Measurements from ENCODE around the gene SULT1A3. TPM values are rescaled to one million over a fixed set of nuclear protein-coding genes. Genes with fewer than 3 reads are reported as not detected.
"Not testable (repeated sequence)": the region's sequence is repeated elsewhere in the genome, so short reads cannot be mapped to it uniquely, and the experiment has no call there.

SULT1A3 gene
- total and polyA plus RNA-seq, 2 of the 8 experiments (the other 6 are each of a cell fraction or from before 2014, with no cell fraction given): 1.9 to 13.8 TPM

GRCh38 chr16:30211414-30211813 is 12.4 kb downstream of the SULT1A3 start:
- DNase-seq (ENCODE audit: low read depth in 1 of 2, low spot score in 2 of 2); H2BK120ac ChIP-seq (replicated peaks; ENCODE audit: low read depth, low read length); H3K23me2 ChIP-seq (ENCODE audit: low read depth, low read length); H3K27ac ChIP-seq (ENCODE audit: low read depth, low read length); H4K8ac ChIP-seq (ENCODE audit: extremely low read depth, insufficient read depth, low read length); H3K18ac ChIP-seq (ENCODE audit: extremely low read depth, low read length); H3K79me1 ChIP-seq (ENCODE audit: low read depth, low read length); H4K20me1 ChIP-seq (replicated peaks in 1 of 2; ENCODE audit: control insufficient read depth in 1 of 2, insufficient read depth in 2 of 2, low read length in 2 of 2); H3K9ac ChIP-seq (replicated peaks in 1 of 4; ENCODE audit: extremely low read depth in 1 of 4, low read depth in 3 of 4, low read length in 3 of 4); H2AK5ac ChIP-seq (ENCODE audit: low read depth, low read length); H2AFZ ChIP-seq (ENCODE audit: low read length); H2BK20ac ChIP-seq (ENCODE audit: low read length); H3K27me3 ChIP-seq (replicated peaks in 1 of 4; ENCODE audit: control insufficient read depth in 3 of 4, extremely low read depth in 1 of 4, insufficient read depth in 3 of 4, low read length in 3 of 4); H3K14ac ChIP-seq (ENCODE audit: insufficient read length); H2BK5ac ChIP-seq (ENCODE audit: low read depth, low read length); H3K56ac ChIP-seq (replicated peaks; ENCODE audit: insufficient read length, low read depth, low read length); H3K9me3 ChIP-seq (ENCODE audit: insufficient read depth in 2 of 2, low read depth in 1 of 2, low read length in 1 of 2); H2BK12ac ChIP-seq (ENCODE audit: low read depth, low read length); H3K23ac ChIP-seq (ENCODE audit: insufficient read length); H3K79me2 ChIP-seq (ENCODE audit: control insufficient read depth in 1 of 2, insufficient read depth in 2 of 2, low read length in 2 of 2); H3K4me1 ChIP-seq (replicated peaks in 1 of 4; ENCODE audit: control insufficient read depth in 3 of 4, insufficient read depth in 4 of 4, low read length in 3 of 4); H3K36me3 ChIP-seq (ENCODE audit: control insufficient read depth in 2 of 4, insufficient read depth in 4 of 4, low read length in 3 of 4); H2BK15ac ChIP-seq (ENCODE audit: low read length); H3K4ac ChIP-seq (replicated peaks; ENCODE audit: insufficient read length, low read depth, low read length); FAIRE-seq; POLR2A ChIA-PET (ENCODE audit: partially characterized antibody); H3K4me3 ChIP-seq (ENCODE audit: extremely low read depth in 1 of 4, insufficient read depth in 2 of 4, low read depth in 3 of 4, low read length in 4 of 4); CTCF ChIA-PET (ENCODE audit: partially characterized antibody); H4K5ac ChIP-seq (ENCODE audit: insufficient read length, low read depth, low read length); H3K4me2 ChIP-seq (ENCODE audit: insufficient read depth in 1 of 2, low read depth in 2 of 2, low read length in 2 of 2); H4K91ac ChIP-seq (replicated peaks; ENCODE audit: insufficient read length, low read length): not testable (repeated sequence)
- WGBS, 2 experiments (ENCODE audit: extremely low coverage in 1 of 2, insufficient coverage in 1 of 2, insufficient read length in 1 of 2, insufficient replicate concordance in 2 of 2, low coverage in 1 of 2, low lambda C conversion rate in 2 of 2, missing lambda C conversion rate in 1 of 2): no CpG with 5 or more reads among the region's 4 CpGs

DNA sequence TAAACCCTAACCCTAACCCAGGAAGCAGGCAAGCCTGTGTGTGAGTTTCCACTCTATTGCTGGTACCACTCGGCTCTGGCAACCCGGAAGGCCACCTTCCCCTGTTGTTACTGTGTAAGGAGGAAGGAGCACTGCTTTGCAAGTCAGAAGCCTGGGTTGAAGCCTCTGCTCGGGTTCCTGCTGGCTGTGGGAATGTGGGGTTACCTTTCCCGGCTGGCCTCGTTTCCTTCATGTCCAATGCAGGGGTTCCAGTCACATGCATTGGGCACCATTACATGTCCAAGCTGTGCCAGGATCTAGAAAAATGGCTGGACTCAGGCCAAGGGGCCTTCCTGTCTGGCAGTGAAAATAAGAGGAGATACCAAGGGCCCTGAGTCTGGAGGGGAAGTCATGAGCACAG is 18.0 kb downstream of the SULT1A3 start:
- H2BK15ac ChIP-seq (ENCODE audit: low read length); H3K56ac ChIP-seq (replicated peaks; ENCODE audit: insufficient read length, low read depth, low read length); H3K36me3 ChIP-seq (ENCODE audit: control insufficient read depth in 2 of 4, insufficient read depth in 4 of 4, low read length in 3 of 4); POLR2A ChIA-PET (ENCODE audit: partially characterized antibody); H3K14ac ChIP-seq (ENCODE audit: insufficient read length); H4K5ac ChIP-seq (ENCODE audit: insufficient read length, low read depth, low read length); H3K23me2 ChIP-seq (ENCODE audit: low read depth, low read length); H2AFZ ChIP-seq (ENCODE audit: low read length); CTCF ChIA-PET (ENCODE audit: partially characterized antibody); H4K20me1 ChIP-seq (replicated peaks in 1 of 2; ENCODE audit: control insufficient read depth in 1 of 2, insufficient read depth in 2 of 2, low read length in 2 of 2); H3K18ac ChIP-seq (ENCODE audit: extremely low read depth, low read length); H2BK12ac ChIP-seq (ENCODE audit: low read depth, low read length); H3K9ac ChIP-seq (replicated peaks in 1 of 4; ENCODE audit: extremely low read depth in 1 of 4, low read depth in 3 of 4, low read length in 3 of 4); H3K9me3 ChIP-seq (ENCODE audit: insufficient read depth in 2 of 2, low read depth in 1 of 2, low read length in 1 of 2); H4K91ac ChIP-seq (replicated peaks; ENCODE audit: insufficient read length, low read length); H2AK5ac ChIP-seq (ENCODE audit: low read depth, low read length); DNase-seq (ENCODE audit: low read depth in 1 of 2, low spot score in 2 of 2); H2BK5ac ChIP-seq (ENCODE audit: low read depth, low read length); H3K79me1 ChIP-seq (ENCODE audit: low read depth, low read length); H3K27ac ChIP-seq (ENCODE audit: low read depth, low read length); H3K27me3 ChIP-seq (replicated peaks in 1 of 4; ENCODE audit: control insufficient read depth in 3 of 4, extremely low read depth in 1 of 4, insufficient read depth in 3 of 4, low read length in 3 of 4); H3K23ac ChIP-seq (ENCODE audit: insufficient read length); FAIRE-seq; H3K4ac ChIP-seq (replicated peaks; ENCODE audit: insufficient read length, low read depth, low read length); H2BK20ac ChIP-seq (ENCODE audit: low read length); H4K8ac ChIP-seq (ENCODE audit: extremely low read depth, insufficient read depth, low read length); H3K4me1 ChIP-seq (replicated peaks in 1 of 4; ENCODE audit: control insufficient read depth in 3 of 4, insufficient read depth in 4 of 4, low read length in 3 of 4); H3K4me3 ChIP-seq (ENCODE audit: extremely low read depth in 1 of 4, insufficient read depth in 2 of 4, low read depth in 3 of 4, low read length in 4 of 4); H3K4me2 ChIP-seq (ENCODE audit: insufficient read depth in 1 of 2, low read depth in 2 of 2, low read length in 2 of 2); H3K79me2 ChIP-seq (ENCODE audit: control insufficient read depth in 1 of 2, insufficient read depth in 2 of 2, low read length in 2 of 2); H2BK120ac ChIP-seq (replicated peaks; ENCODE audit: low read depth, low read length): not testable (repeated sequence)
- 64% methylated on average over 3 of the region's 5 CpGs; no CpG with 5 or more reads in 1 of the 2 experiments for WGBS, 2 experiments (ENCODE audit: extremely low coverage in 1 of 2, insufficient coverage in 1 of 2, insufficient read length in 1 of 2, insufficient replicate concordance in 2 of 2, low coverage in 1 of 2, low lambda C conversion rate in 2 of 2, missing lambda C conversion rate in 1 of 2)
